ENCODE data around the gene TRAPPC13.

TRAPPC13 gene

DNA sequence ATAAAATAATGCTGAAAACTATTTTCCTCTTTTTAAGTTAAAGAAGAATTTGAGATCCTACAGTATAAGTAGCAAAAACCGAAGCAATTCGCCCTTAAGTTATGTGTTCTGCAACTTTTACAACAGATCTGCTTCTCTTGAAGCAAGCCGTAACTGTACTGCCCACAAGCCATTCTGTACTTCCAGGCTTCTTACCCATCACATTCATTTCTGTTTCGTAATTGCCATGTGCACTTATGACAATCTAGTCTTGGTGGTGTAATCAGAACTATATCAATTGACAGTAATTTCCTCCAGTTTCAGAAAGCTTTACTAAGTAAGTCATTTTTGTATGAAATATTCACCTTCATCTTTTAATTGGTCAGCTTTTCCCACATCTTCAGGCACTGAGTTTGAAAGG lies 83.3 kb downstream of the TRAPPC13 start:
- TF ChIP-seq POLR2AphosphoS5 (IDR thresholded peaks at IDR 0.05; ENCODE audit: low read depth, low read length): no peak
- no peak for TF ChIP-seq SPI1 (IDR thresholded peaks at IDR 0.05; ENCODE audit: low read depth, low read length)

More for the DNA sequence above, 83.3 kb downstream of the TRAPPC13 start:
- no peak for FAIRE-seq
- DNase-seq (ENCODE audit: insufficient read length, low spot score): no peak
